GM18502 (cell line): ENCODE results near the gene MRC2.

Experiments used
- ATAC-seq: cut with Tn5 transposase; IDR thresholded peaks from one replicate; pipeline ENCODE4 v1.9.1; 2021; ENCODE audit warnings: mild to moderate bottlenecking; ENCODE audit not compliant: unreplicated experiment, poor library complexity

MRC2 gene

GRCh38 chr17:62657145-62657665 is 29.7 kb downstream of the MRC2 start:
- no peak for ATAC-seq

- no peak for ATAC-seq
Observed at GRCh38 chr17:62657690-62658089, 30.2 kb downstream of the MRC2 start.

GRCh38 chr17:62658136-62658920 is 30.9 kb downstream of the MRC2 start:
- ATAC-seq: no peak

GRCh38 chr17:62660629-62661118 is 33.2 kb downstream of the MRC2 start:
- no peak for ATAC-seq

GRCh38 chr17:62661337-62661736 is 33.9 kb downstream of the MRC2 start:
- ATAC-seq: no peak

- no peak for ATAC-seq
Observed at GRCh38 chr17:62662855-62663254, 35.4 kb downstream of the MRC2 start.

- no peak for ATAC-seq
Observed at GRCh38 chr17:62663304-62663703, 35.8 kb downstream of the MRC2 start.

GRCh38 chr17:62664336-62665120 is 37.1 kb downstream of the MRC2 start:
- no peak for ATAC-seq

- ATAC-seq: no peak
Observed at GRCh38 chr17:62665599-62665998, 38.1 kb downstream of the MRC2 start.

GRCh38 chr17:62666061-62666800 is 38.8 kb downstream of the MRC2 start:
- ATAC-seq: no peak

GRCh38 chr17:62666801-62667591 is 39.5 kb downstream of the MRC2 start:
- ATAC-seq: no peak

- ATAC-seq: no peak
Observed at GRCh38 chr17:62668091-62668804, 40.8 kb downstream of the MRC2 start.

GRCh38 chr17:62670202-62670821 is 42.8 kb downstream of the MRC2 start:
- no peak for ATAC-seq

GRCh38 chr17:62671553-62671952 is 44.1 kb downstream of the MRC2 start:
- ATAC-seq: no peak

- ATAC-seq: no peak
Observed at GRCh38 chr17:62672957-62673356, 45.5 kb downstream of the MRC2 start.

- no peak for ATAC-seq
Observed at GRCh38 chr17:62673614-62674362, 46.3 kb downstream of the MRC2 start.

GRCh38 chr17:62674363-62674739 is 46.9 kb downstream of the MRC2 start:
- no peak for ATAC-seq

GRCh38 chr17:62674841-62675240 is 47.4 kb downstream of the MRC2 start:
- ATAC-seq: no peak
